ENCODE measurements around the gene USP24. TPM values are rescaled to one million over a fixed set of nuclear protein-coding genes. Genes with fewer than 3 reads are reported as not detected.
A peak's percentile ranks its signal among the peaks of the same experiment; 100 is the strongest.

Gene USP24
- total RNA-seq (2014; rRNA removed; shearing (Covaris generic)) = 32.9 and 50.5 TPM in 2 replicates

- H3K4me3 ChIP-seq (ENCODE audit: insufficient read depth, low read depth, low read length) = peak within 1 kb of the TSS; percentile 96
- peak; percentile 93 for DNase-seq
- no peaks in the 10 kb centered on the region for H3K36me3 ChIP-seq (replicated peaks; ENCODE audit: control insufficient read depth, insufficient read depth, low read length)
- no peaks in the 10 kb centered on the region; the same call in none of the 2 replicates for H3K27me3 ChIP-seq (ENCODE audit: control insufficient read depth, insufficient read depth, low read length)
Measured at GRCh38 chr1:55215194-55216021, at the start of gene USP24. Gene USP24, minus strand, starts transcription at chr1:55215364. Its CDS starts 251 bp downstream, at chr1:55215113.

GRCh38 chr1:55262822-55263221 is 47.7 kb upstream of the USP24 start:
- Histone ChIP-seq H3K4me3 (ENCODE audit: insufficient read depth, low read depth, low read length) (no peak overlapping the region), H3K36me3 (replicated peaks; ENCODE audit: control insufficient read depth, insufficient read depth, low read length) (no peaks in the 10 kb centered on the region), H3K27me3 (ENCODE audit: control insufficient read depth, insufficient read depth, low read length) (no peaks in the 10 kb centered on the region)
- DNase-seq = no peak

- no peaks in the 10 kb centered on the region for H3K27me3 ChIP-seq (ENCODE audit: control insufficient read depth, insufficient read depth, low read length)
- H3K4me3 ChIP-seq (ENCODE audit: insufficient read depth, low read depth, low read length) = no peak overlapping the region
- DNase-seq = no peak
- no peaks in the 10 kb centered on the region for H3K36me3 ChIP-seq (replicated peaks; ENCODE audit: control insufficient read depth, insufficient read depth, low read length)
Measured at GRCh38 chr1:55259911-55260609, 44.9 kb upstream of the USP24 start.

- no peak overlapping the region for H3K4me3 ChIP-seq (ENCODE audit: insufficient read depth, low read depth, low read length)
- no peak for DNase-seq
- H3K27me3 ChIP-seq (ENCODE audit: control insufficient read depth, insufficient read depth, low read length) = no peaks in the 10 kb centered on the region
- no peaks in the 10 kb centered on the region for H3K36me3 ChIP-seq (replicated peaks; ENCODE audit: control insufficient read depth, insufficient read depth, low read length)
Measured at GRCh38 chr1:55257958-55258357, 42.8 kb upstream of the USP24 start.

GRCh38 chr1:55255901-55256300 is 40.7 kb upstream of the USP24 start:
- Histone ChIP-seq H3K4me3 (ENCODE audit: insufficient read depth, low read depth, low read length) (no peak overlapping the region), H3K36me3 (replicated peaks; ENCODE audit: control insufficient read depth, insufficient read depth, low read length) (no peaks in the 10 kb centered on the region), H3K27me3 (ENCODE audit: control insufficient read depth, insufficient read depth, low read length) (no peaks in the 10 kb centered on the region)

GRCh38 chr1:55252942-55253589 is 37.9 kb upstream of the USP24 start:
- no peaks in the 10 kb centered on the region for H3K36me3 ChIP-seq (replicated peaks; ENCODE audit: control insufficient read depth, insufficient read depth, low read length)
- no peak overlapping the region for H3K4me3 ChIP-seq (ENCODE audit: insufficient read depth, low read depth, low read length)
- no peaks in the 10 kb centered on the region for H3K27me3 ChIP-seq (ENCODE audit: control insufficient read depth, insufficient read depth, low read length)
- no peak for DNase-seq

More at GRCh38 chr1:55255901-55256300, 40.7 kb upstream of the USP24 start:
- DNase-seq = no peak

GRCh38 chr1:55250399-55251075 is 35.4 kb upstream of the USP24 start:
- Histone ChIP-seq H3K27me3 (ENCODE audit: control insufficient read depth, insufficient read depth, low read length) (no peaks in the 10 kb centered on the region), H3K36me3 (replicated peaks; ENCODE audit: control insufficient read depth, insufficient read depth, low read length) (no peaks in the 10 kb centered on the region), H3K4me3 (ENCODE audit: insufficient read depth, low read depth, low read length) (no peak overlapping the region)
- no peak for DNase-seq

GRCh38 chr1:55249646-55250398 is 34.7 kb upstream of the USP24 start:
- H3K4me3 ChIP-seq (ENCODE audit: insufficient read depth, low read depth, low read length) = no peak overlapping the region
- H3K36me3 ChIP-seq (replicated peaks; ENCODE audit: control insufficient read depth, insufficient read depth, low read length) = no peaks in the 10 kb centered on the region
- no peak for DNase-seq
- H3K27me3 ChIP-seq (ENCODE audit: control insufficient read depth, insufficient read depth, low read length) = no peaks in the 10 kb centered on the region

- Histone ChIP-seq H3K4me3 (ENCODE audit: insufficient read depth, low read depth, low read length) (no peak overlapping the region), H3K36me3 (replicated peaks; ENCODE audit: control insufficient read depth, insufficient read depth, low read length) (no peaks in the 10 kb centered on the region), H3K27me3 (ENCODE audit: control insufficient read depth, insufficient read depth, low read length) (no peaks in the 10 kb centered on the region; the same call in 1 of the 2 replicates)
- no peak for DNase-seq
Measured at GRCh38 chr1:55246896-55247295, 31.7 kb upstream of the USP24 start.

- no peaks in the 10 kb centered on the region; the same call in 1 of the 2 replicates for H3K27me3 ChIP-seq (ENCODE audit: control insufficient read depth, insufficient read depth, low read length)
- no peak overlapping the region for H3K4me3 ChIP-seq (ENCODE audit: insufficient read depth, low read depth, low read length)
- no peaks in the 10 kb centered on the region for H3K36me3 ChIP-seq (replicated peaks; ENCODE audit: control insufficient read depth, insufficient read depth, low read length)
- DNase-seq = no peak
Measured at GRCh38 chr1:55246331-55246730, 31.2 kb upstream of the USP24 start.

GRCh38 chr1:55245781-55246180 is 30.6 kb upstream of the USP24 start:
- no peak overlapping the region for H3K4me3 ChIP-seq (ENCODE audit: insufficient read depth, low read depth, low read length)
- DNase-seq = no peak
- H3K27me3 ChIP-seq (ENCODE audit: control insufficient read depth, insufficient read depth, low read length) = no peaks in the 10 kb centered on the region; the same call in 1 of the 2 replicates
- H3K36me3 ChIP-seq (replicated peaks; ENCODE audit: control insufficient read depth, insufficient read depth, low read length) = no peaks in the 10 kb centered on the region

GRCh38 chr1:55244476-55245099 is 29.4 kb upstream of the USP24 start:
- H3K4me3 ChIP-seq (ENCODE audit: insufficient read depth, low read depth, low read length) = no peak overlapping the region
- H3K36me3 ChIP-seq (replicated peaks; ENCODE audit: control insufficient read depth, insufficient read depth, low read length) = no peaks in the 10 kb centered on the region
- H3K27me3 ChIP-seq (ENCODE audit: control insufficient read depth, insufficient read depth, low read length) = no peaks in the 10 kb centered on the region; the same call in 1 of the 2 replicates
- no peak for DNase-seq

- Histone ChIP-seq H3K27me3 (ENCODE audit: control insufficient read depth, insufficient read depth, low read length) (no peaks in the 10 kb centered on the region; the same call in 1 of the 2 replicates), H3K4me3 (ENCODE audit: insufficient read depth, low read depth, low read length) (no peak overlapping the region), H3K36me3 (replicated peaks; ENCODE audit: control insufficient read depth, insufficient read depth, low read length) (no peaks in the 10 kb centered on the region)
- DNase-seq = no peak
Measured at GRCh38 chr1:55243655-55244054, 28.5 kb upstream of the USP24 start.

Measured in H7 (cell line).